Dedifferentiated amniotic fluid mesenchymal stem cell (primary cell): ENCODE results near the gene CARD11.

ENCODE experiments used
- DNase-seq: peaks from one replicate; pipeline ENCODE4 v3.0.0-alpha.2; 2016; ENCODE audit errors: extremely low spot score

Gene CARD11

GRCh38 chr7:2941216-2941859 lies 102.3 kb downstream of the CARD11 start:
- DNase-seq = no peak

- DNase-seq = no peak
Measured at GRCh38 chr7:2940466-2940865, 103.2 kb downstream of the CARD11 start.

- DNase-seq = no peak
Measured at GRCh38 chr7:2939193-2939885, 104.3 kb downstream of the CARD11 start.

GRCh38 chr7:2938514-2939192 lies 105.0 kb downstream of the CARD11 start:
- DNase-seq = no peak

- no peak for DNase-seq
Measured at GRCh38 chr7:2937701-2938513, 105.8 kb downstream of the CARD11 start.

- no peak for DNase-seq
Measured at GRCh38 chr7:2936891-2937580, 106.6 kb downstream of the CARD11 start.

- no peak for DNase-seq
Measured at GRCh38 chr7:2936301-2936700, 107.4 kb downstream of the CARD11 start.

- DNase-seq = no peak
Measured at GRCh38 chr7:2934984-2935740, 108.5 kb downstream of the CARD11 start.

GRCh38 chr7:2934211-2934731 lies 109.4 kb downstream of the CARD11 start:
- DNase-seq = no peak

- DNase-seq = no peak
Measured at GRCh38 chr7:2932402-2933251, 111.0 kb downstream of the CARD11 start.

GRCh38 chr7:2931034-2931415 lies 112.6 kb downstream of the CARD11 start:
- DNase-seq = no peak

- no peak for DNase-seq
Measured at GRCh38 chr7:2930310-2931033, 113.2 kb downstream of the CARD11 start.

- DNase-seq = no peak
Measured at GRCh38 chr7:2929321-2930201, 114.1 kb downstream of the CARD11 start.

- no peak for DNase-seq
Measured at GRCh38 chr7:2928613-2929311, 114.9 kb downstream of the CARD11 start.

GRCh38 chr7:2928256-2928612 lies 115.4 kb downstream of the CARD11 start:
- no peak for DNase-seq

- DNase-seq = no peak
Measured at GRCh38 chr7:2927592-2927991, 116.1 kb downstream of the CARD11 start.

- no peak for DNase-seq
Measured at GRCh38 chr7:2926896-2927405, 116.7 kb downstream of the CARD11 start.
